ENCODE measurements around the gene STK11IP.

GRCh38 chr2:219612577-219613286 lies 15.1 kb downstream of the STK11IP start:
- TF ChIP-seq, protein P1, sequence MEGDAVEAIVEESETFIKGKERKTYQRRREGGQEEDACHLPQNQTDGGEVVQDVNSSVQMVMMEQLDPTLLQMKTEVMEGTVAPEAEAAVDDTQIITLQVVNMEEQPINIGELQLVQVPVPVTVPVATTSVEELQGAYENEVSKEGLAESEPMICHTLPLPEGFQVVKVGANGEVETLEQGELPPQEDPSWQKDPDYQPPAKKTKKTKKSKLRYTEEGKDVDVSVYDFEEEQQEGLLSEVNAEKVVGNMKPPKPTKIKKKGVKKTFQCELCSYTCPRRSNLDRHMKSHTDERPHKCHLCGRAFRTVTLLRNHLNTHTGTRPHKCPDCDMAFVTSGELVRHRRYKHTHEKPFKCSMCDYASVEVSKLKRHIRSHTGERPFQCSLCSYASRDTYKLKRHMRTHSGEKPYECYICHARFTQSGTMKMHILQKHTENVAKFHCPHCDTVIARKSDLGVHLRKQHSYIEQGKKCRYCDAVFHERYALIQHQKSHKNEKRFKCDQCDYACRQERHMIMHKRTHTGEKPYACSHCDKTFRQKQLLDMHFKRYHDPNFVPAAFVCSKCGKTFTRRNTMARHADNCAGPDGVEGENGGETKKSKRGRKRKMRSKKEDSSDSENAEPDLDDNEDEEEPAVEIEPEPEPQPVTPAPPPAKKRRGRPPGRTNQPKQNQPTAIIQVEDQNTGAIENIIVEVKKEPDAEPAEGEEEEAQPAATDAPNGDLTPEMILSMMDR (IDR thresholded peaks at IDR 0.05; ENCODE audit: insufficient read depth, low read length, poor library complexity, severe bottlenecking): no peak
- no peak for TF ChIP-seq EZH2phosphoT487 (conservative IDR thresholded peaks at IDR 0.05; ENCODE audit: low read length)
